ENCODE data around the gene NLRP13.
"Not testable (repeated sequence)": the region's sequence is repeated elsewhere in the genome, so short reads cannot be mapped to it uniquely, and the experiment has no call there.

Gene NLRP13

GRCh38 chr19:55956431-55956830 is 24.3 kb upstream of the NLRP13 start:
- TF ChIP-seq CTCF (IDR thresholded peaks at IDR 0.05; ENCODE audit: insufficient read depth, low read depth, low read length, missing control alignments): no peak
- no peak overlapping the region for H3K4me3 ChIP-seq (ENCODE audit: low read length)
- no peak for DNase-seq (ENCODE audit: low read depth)

GRCh38 chr19:55950566-55950965 is 18.4 kb upstream of the NLRP13 start:
- H3K4me3 ChIP-seq (ENCODE audit: low read length); DNase-seq (ENCODE audit: low read depth): not testable (repeated sequence)

- DNase-seq (ENCODE audit: low read depth): no peak
- no peak within 1 kb of the TSS for H3K4me3 ChIP-seq (ENCODE audit: low read length)
- TF ChIP-seq CTCF (IDR thresholded peaks at IDR 0.05; ENCODE audit: insufficient read depth, low read depth, low read length, missing control alignments): no peak
These were observed 15.4 kb upstream of the NLRP13 start, which contains the start of gene NLRP8 for GRCh38 chr19:55947532-55947931. Gene NLRP8 (plus strand): TSS chr19:55947832.

GRCh38 chr19:55940306-55940705 is 8.2 kb upstream of the NLRP13 start:
- no peak for TF ChIP-seq CTCF (IDR thresholded peaks at IDR 0.05; ENCODE audit: insufficient read depth, low read depth, low read length, missing control alignments)
- DNase-seq (ENCODE audit: low read depth): no peak
- H3K4me3 ChIP-seq (ENCODE audit: low read length): no peak overlapping the region

GRCh38 chr19:55939206-55939605 is 7.1 kb upstream of the NLRP13 start:
- no peak overlapping the region for H3K4me3 ChIP-seq (ENCODE audit: low read length)
- no peak for TF ChIP-seq CTCF (IDR thresholded peaks at IDR 0.05; ENCODE audit: insufficient read depth, low read depth, low read length, missing control alignments)
- no peak for DNase-seq (ENCODE audit: low read depth)

- H3K4me3 ChIP-seq (ENCODE audit: low read length): no peak overlapping the region
- no peak for TF ChIP-seq CTCF (IDR thresholded peaks at IDR 0.05; ENCODE audit: insufficient read depth, low read depth, low read length, missing control alignments)
- no peak for DNase-seq (ENCODE audit: low read depth)
These were observed 3.1 kb upstream of the NLRP13 start for GRCh38 chr19:55935206-55935605.

- H3K4me3 ChIP-seq (ENCODE audit: low read length): no peak overlapping the region
- no peak for TF ChIP-seq CTCF (IDR thresholded peaks at IDR 0.05; ENCODE audit: insufficient read depth, low read depth, low read length, missing control alignments)
- no peak for DNase-seq (ENCODE audit: low read depth)
These were observed 1.1 kb downstream of the NLRP13 start for GRCh38 chr19:55930996-55931515.

- not testable (repeated sequence) for DNase-seq (ENCODE audit: low read depth); H3K4me3 ChIP-seq (ENCODE audit: low read length)
These were observed 2.9 kb downstream of the NLRP13 start for GRCh38 chr19:55929258-55929657.

All from epithelial cell of esophagus (primary cell).